ENCODE results near the gene ZBTB11.
"Not testable (repeated sequence)": the region's sequence is repeated elsewhere in the genome, so short reads cannot be mapped to it uniquely, and the experiment has no call there.

Gene ZBTB11

DNA sequence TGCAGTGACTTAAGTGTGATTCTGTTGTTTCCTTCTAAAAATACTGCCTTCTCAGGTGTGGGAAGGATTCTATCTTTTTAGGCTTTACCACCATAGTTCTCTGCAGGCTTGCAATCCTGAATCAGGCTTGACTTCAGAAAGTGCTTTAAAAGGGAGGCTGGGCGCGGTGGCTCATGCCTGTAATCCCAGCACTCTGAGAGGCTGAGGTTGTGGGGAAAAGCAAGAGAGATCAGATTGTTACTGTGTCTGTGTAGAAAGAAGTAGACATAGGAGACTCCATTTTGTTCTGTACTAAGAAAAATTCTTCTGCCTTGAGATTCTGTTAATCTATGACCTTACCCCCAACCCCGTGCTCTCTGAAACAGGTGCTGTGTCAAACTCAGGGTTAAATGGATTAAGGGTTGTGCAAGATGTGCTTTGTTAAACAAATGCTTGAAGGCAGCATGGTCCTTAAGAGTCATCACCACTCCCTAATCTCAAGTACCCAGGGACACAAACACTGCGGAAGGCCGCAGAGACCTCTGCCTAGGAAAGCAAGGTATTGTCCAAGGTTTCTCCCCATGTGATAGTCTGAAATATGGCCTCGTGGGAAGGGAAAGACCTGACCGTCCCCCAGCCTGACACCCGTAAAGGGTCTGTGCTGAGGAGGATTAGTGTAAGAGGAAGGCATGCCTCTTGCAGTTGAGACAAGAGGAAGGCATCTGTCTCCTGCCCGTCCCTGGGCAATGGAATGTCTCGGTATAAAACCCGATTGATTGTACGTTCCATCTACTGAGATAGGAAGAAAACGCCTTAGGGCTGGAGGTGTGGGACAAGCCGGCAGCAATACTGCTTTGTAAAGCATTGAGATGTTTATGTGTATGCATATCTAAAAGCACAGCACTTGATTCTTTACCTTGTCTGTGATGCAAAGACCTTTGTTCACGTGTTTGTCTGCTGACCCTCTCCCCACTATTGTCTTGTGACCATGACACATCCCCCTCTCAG lies 15.0 kb upstream of the ZBTB11 start:
- in situ Hi-C loops (cut with MboI; ENCODE audit: low sequenced_read_pairs), result not testable (repeated sequence)

DNA sequence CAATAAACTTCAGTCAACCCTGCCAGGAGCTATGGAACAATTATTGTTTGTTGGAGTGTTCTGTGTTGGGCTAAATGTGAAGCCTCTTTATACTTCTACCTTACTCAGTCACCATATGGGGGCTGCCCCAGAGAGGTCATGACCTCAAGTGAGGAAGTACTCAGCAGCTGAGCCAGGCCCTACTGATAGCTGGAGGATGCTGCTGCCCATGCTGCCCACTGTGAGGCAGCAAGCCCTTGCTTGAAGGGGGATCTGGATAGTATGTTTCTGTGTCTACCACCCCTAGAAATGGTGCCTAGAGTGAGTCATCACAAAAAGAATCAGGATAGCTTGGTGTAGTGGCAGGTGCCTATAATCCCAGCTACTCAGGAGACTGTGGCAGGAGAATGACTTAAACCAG lies 14.0 kb upstream of the ZBTB11 start:
- in situ Hi-C loops (cut with MboI; ENCODE audit: low sequenced_read_pairs), result no loop called here

DNA sequence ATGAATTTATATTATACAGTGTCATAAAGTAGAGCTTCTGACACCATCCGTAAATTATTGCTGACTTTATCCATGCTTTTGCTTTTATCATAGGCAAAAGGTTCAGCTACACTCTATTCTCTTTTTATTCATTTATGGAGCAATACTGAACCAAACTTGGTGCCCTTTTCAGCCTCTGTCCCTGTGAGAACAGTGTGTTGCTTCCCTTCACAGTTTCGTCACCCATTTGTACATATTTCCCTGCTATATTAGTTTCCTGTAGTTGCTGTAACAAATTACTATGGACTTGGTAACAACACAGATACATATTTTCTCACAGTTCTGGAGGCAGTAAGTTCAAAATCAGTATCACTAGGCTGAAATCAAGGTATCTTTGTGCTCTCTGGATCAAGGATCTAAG lies 12.4 kb upstream of the ZBTB11 start:
- in situ Hi-C loops (cut with MboI; ENCODE audit: low sequenced_read_pairs), result no loop called here

DNA sequence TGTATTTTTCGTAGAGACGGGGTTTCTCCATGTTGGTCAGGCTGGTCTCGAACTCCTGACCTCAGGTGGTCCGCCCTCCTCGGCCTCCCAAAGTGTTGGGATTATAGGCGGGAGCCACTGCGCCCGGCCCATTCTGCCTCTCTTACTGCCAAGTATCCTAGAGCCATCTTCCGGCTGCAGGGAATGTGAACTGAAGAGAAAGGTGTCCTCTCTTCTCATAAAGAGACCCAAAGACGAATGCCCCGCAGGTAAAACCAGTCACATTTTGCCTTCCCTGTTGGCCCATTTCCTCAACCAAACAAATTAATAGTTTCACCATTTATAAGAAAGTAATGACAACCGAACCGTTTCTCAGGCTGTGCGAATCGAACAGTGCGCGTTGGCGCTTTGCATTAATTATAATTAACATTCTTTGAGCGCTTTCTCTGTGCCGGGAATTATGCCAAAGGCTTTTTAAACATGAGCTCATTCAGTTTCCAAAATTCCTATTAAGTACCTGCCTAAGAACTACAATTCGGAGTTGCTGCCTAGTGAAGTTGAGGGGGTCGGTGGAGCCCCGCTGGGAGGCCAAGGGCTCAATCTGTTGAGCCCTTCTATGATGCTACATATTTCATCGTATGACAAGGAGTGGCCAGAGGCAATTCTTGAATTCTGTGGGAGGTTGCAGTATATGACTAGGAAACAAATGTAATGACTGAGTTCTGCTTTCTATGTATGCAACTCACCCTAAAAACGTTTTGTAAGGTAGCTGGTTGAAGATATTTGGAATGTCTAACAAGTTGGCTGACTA lies 10.4 kb upstream of the ZBTB11 start:
- in situ Hi-C loops (cut with MboI; ENCODE audit: low sequenced_read_pairs), result no loop called here

DNA sequence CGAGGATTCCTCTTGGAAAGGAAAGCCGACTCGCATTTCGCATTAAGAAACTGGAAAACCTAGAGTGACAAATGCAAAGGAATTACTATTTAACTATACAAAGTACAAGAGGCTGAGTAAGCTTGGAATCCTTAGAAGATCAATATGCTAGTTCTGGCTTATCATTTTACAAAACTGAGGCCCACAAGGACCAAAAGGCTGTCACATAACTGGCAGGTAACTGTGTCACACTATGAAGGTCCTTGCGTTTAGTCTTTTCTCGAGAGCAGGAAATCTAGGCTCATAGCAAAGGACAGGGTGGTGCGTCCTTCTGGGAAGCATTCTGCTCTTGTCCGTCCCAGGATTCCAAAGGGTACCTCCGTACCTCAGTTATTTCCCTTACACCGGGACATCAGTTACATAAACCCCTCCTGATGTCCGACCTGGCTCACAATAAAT lies 9.0 kb upstream of the ZBTB11 start:
- in situ Hi-C loops (cut with MboI; ENCODE audit: low sequenced_read_pairs), result no loop called here

DNA sequence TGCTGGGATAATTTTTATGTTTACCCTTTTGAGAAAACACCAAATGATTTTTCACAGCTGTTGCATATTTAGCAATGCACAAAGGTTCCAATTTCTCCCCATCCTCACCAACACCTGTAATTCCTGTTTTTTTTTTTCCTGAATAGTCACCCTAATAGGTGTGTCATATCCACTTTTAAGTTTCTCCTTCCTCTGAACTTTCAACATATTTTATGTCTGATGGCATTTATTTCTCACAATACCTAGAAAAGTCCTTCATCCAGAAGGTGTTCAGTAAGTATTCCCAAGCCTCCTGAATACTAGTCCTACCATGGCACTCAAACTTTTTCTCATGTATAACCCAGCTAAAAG lies 8.1 kb upstream of the ZBTB11 start:
- in situ Hi-C loops (cut with MboI; ENCODE audit: low sequenced_read_pairs), result no loop called here

DNA sequence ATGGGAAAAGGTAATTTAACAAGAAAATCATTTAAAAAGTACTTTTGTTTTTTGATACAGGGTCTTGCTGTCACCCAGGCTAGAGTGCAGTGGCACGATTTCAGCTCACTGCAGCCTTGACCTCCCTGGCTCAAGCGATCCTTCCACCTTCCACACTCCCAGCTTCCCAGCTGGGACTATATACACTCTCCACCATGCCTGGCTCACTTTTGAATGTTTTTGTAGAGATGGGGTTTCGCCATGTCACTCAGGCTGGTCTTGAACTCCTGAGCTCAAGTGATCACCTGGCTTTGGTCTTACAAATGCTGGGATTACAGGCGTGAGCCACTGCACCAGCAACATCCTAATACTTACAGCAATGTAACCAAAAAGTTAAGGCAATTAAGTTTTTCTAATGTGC lies 3.5 kb upstream of the ZBTB11 start:
- in situ Hi-C loops (cut with MboI; ENCODE audit: low sequenced_read_pairs), result no loop called here

DNA sequence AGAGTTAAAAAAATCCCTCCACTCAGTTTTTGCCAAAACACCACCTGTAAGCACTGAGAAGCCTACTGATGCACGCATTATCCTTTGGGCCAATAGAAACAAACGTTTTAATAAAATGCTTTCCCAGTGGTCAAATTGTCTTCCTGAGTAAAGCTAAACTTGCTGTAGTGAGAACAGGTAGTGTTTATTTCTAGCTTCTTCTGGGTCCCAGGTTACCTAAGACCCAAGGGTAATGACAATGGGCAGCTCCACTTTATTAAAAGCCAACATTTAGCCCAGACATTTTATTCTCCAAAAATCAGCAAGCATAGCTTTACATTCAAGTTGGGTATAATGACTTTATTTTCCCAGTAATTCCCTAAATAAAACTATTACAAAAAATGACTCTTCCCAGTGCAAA lies 1.9 kb upstream of the ZBTB11 start:
- in situ Hi-C loops (cut with MboI; ENCODE audit: low sequenced_read_pairs), result not testable (repeated sequence)

DNA sequence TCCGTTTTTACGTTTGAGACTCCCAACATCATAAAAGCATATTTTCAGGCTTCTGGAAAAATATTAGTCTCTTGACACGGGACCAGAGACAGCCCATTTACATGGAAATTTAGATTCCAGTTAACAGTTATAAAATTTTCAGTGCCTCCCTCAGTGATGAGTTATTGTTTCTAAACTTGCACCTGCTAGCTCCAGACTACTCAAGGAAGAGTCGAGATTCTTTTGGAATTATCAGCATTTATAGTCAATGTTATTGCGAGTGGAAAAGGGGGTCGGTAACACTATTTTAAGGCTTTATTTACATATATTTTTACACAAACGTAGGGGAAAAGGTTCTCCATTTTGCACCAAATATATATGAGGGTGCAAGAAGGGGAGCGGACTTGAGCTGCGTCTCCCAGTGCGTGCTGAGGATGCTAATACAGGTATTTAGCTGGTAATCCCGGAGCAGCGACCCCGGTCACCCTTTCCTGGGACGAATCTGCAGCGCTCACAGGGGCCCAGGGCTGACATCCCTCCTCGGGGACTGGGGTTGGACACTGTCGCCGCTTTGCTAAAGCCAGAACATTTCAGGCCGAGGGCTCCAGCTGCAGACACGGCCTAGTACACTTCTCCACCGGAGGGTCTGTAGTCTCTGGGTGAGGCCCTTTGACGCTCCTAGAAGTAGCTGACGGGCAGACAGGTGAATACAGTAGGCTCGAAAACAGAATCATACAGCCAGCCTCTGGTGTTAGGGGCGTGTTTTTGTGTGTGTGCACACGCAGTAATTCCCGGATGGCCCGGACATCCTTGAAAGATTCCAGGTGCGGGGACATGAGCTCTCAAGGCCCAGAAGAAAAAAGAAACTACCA lies 729 bp upstream of the ZBTB11 start:
- in situ Hi-C loops (cut with MboI; ENCODE audit: low sequenced_read_pairs), result no loop called here

DNA sequence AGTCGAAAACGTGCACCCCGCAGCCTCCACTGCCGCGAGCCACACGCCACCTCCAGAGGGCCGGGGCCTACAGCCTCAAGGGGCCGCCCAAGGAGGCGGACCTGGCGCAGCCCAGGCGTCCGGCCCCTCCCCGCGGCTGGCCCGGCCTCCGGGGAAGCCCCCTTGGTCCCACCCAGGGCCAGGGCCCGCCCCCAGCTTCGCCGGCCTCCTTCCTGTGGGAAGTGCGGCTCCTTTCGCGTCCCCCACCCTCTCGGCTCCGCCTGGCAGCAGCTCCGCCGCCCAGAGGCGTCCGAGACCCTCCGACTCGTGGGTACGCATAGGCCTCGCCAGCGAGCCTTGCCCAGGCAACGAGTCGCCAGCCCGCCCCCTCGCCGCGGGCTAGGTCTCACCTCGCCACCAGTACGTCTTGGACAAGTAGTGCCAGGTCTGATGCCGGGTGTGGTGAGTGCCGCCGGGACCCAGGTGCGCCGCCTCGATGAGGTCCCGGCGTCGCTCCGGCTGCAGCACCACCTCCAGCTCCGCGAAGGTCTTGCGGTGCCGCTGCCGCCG lies 642 bp downstream of the ZBTB11 start:
- in situ Hi-C loops (cut with MboI; ENCODE audit: low sequenced_read_pairs), result no loop called here

DNA sequence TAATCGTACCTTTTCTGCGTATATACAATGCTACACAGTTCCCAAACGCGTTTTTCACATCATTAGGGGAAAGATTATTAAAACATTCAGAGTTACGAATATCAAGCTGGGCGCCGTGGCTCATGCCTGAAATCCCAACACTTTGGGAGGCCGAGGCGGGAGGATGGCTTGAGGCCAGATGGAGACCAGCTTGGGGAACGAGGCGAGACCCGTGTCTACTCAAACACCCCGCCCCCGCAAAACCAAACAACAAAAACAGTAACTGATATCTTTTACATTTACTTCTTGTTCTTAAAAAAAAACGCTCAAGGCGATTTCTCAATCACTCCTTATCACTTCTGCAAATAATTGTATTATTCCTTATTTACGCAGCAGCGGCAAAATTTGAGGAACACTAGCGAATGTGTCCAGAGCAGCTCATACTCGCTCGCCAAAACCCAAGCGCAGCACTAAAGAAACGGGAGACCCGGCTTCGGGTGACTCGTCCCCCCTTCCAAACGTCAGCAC lies 1.2 kb downstream of the ZBTB11 start:
- in situ Hi-C loops (cut with MboI; ENCODE audit: low sequenced_read_pairs), result no loop called here

DNA sequence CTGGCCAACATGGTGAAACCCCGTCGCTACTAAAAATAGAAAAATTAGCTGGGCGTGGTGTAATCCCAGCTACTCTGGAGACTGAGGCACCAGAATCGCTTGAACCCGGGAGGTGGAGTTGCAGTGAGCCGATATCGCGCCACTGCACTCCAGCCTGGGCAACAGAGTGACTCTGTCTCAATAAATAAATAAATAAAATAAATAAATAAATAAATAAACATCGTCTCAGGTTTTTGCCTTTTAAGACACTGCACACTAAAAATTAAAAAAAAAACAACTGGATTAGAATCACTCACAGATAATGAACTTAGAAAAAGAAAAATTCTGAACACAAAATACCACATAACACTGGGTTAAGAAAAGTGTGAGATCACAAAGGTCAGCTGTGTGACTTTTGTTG lies 2.4 kb downstream of the ZBTB11 start:
- in situ Hi-C loops (cut with MboI; ENCODE audit: low sequenced_read_pairs), result no loop called here

DNA sequence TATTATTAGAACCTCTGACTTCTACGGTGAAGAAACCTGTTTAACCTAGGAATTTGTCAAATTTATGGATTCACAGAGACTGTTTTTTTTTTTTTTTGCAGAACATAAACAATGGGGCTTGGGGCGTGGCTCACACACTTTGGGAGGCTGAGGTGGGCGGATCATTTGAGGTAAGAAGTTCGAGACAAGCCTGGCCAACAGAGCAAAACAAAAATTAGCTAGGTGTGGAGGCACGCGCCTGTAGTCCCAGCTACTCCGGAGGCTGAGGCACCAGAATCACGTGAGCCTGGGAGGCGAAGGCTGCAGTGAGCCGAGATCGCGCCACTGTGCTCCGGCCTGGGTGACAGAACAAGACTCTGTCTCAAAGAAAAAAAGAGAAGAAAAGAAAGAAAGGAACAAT lies 3.0 kb downstream of the ZBTB11 start:
- in situ Hi-C loops (cut with MboI; ENCODE audit: low sequenced_read_pairs), result no loop called here

DNA sequence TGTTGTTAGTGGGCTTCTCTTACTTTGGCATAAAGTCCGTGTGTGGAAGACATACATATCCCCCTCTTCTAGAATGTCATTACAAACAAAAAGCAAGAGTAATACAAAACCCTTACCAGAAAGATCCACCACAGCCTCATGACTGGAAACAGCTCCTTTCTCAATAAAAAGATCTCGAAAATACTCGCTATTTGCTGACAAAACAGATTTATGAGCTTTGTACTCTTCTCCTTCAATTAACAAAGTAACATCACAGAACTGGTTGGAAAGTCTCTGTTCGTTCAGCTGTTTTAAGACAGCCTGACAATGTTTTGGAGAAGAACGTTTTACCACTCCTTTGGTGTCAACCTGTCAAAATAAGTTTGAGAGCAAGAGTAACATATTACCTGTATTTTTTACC lies 5.9 kb downstream of the ZBTB11 start:
- in situ Hi-C loops (cut with MboI; ENCODE audit: low sequenced_read_pairs), result no loop called here

DNA sequence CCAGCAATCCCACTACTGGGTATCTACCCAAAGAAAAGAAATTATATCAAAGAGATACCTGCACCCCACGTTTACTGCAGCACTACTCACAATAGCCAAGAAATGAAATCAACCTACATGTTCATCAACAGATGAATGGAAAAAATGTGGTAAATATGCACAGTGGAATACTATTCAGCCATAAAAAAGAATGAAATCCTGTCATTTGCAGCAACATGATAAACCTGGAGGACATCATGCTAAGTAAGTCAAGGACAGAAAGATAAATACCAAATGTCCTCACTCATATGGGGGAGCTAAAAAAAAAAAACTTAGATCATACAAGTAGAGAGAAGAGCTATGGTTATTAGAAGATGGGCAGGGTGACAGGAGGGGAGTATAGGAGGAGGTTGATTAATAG lies 9.1 kb downstream of the ZBTB11 start:
- in situ Hi-C loops (cut with MboI; ENCODE audit: low sequenced_read_pairs), result no loop called here

DNA sequence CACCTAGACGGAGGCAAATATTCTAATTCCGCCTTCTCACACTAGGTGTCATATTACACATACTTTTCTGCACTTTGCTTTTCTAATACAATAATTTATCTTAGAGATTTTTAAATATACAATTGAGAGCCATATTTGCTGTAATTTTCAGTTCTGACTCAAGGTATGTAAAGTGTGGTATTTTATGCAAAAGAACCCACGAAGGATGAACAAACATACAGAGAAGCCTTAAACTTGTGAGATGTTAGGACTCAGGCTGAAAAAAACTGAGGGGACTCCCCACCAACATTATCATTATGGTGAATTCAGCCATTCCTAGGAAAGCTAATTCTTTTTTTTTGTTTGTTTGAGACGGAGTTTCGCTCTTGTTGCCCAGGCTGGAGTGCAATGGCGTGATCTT lies 9.6 kb downstream of the ZBTB11 start:
- in situ Hi-C loops (cut with MboI; ENCODE audit: low sequenced_read_pairs), result no loop called here

DNA sequence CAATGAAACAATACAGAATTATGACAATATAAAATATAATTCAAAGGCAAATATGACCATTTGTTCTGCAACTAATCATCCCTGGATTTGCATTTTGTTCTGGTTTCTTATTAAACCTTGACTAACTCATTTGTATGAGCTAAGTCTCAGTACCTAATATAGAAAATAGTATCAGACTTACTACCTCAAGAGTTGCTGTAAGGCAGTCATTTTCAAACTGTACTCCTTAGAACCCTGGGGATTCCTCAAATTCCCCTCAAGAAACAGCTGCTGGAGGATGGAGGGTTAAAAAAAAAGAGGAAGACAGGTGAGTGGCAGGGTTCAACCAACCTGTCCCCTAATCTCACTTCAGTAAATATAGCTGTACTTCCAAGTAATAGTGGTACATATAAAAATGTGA lies 11.1 kb downstream of the ZBTB11 start:
- in situ Hi-C loops (cut with MboI; ENCODE audit: low sequenced_read_pairs), result no loop called here

DNA sequence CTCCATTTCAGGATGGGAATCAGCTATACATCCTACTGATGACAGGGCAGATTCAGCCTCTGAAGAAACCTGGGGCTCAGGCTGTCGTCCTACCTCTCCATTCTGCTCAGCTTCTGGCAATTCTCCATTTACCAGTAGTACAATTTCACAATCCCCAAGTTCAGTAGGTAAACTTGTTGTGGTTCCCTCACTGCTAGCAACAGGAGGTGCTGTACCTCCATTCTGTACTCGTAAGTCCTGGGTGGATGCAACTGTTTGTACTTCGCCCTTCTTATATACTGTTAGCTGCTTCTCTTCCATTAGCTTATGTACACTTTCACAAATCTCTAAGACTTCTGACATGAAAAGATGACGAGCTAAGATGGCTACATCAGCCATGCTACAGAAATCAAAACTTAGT lies 11.6 kb downstream of the ZBTB11 start:
- in situ Hi-C loops (cut with MboI; ENCODE audit: low sequenced_read_pairs), result no loop called here

DNA sequence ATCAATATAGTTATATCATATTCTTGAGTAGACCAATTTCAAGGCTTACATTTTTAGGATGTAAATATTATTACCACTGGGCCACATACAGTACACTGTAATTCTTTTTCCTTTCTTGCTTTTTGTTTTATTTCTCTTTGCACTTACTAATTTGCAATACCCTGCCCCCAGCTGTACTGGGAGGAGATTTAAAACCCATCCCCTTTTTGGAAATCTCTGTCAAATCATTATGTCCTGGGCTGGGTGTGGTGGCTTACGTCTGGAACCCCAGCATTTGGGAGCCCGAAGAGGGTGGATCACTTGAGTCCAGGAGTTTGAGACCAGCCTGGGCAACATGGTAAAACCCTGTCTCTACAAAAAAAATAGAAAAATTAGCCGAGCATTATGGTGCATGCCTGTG lies 16.2 kb downstream of the ZBTB11 start:
- in situ Hi-C loops (cut with MboI; ENCODE audit: low sequenced_read_pairs), result no loop called here

DNA sequence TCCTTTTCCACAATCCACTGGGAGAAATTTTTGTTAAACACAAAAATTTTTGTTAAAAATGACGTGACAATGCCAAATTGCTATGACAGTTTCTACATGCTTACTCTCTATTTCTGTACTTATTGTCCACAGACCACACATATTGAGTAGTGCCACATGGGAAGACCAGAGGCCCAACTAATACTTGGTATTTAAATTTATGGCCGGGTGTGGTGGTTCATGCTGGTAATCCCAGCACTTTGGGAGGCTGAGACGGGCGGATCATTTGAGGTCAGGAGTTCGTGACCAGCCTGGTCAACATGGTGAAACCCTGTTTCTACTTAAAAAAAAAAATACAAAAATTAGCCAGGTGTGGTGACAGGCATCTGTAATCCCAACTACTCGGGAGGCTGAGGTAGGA lies 20.3 kb downstream of the ZBTB11 start:
- in situ Hi-C loops (cut with MboI; ENCODE audit: low sequenced_read_pairs), result no loop called here

DNA sequence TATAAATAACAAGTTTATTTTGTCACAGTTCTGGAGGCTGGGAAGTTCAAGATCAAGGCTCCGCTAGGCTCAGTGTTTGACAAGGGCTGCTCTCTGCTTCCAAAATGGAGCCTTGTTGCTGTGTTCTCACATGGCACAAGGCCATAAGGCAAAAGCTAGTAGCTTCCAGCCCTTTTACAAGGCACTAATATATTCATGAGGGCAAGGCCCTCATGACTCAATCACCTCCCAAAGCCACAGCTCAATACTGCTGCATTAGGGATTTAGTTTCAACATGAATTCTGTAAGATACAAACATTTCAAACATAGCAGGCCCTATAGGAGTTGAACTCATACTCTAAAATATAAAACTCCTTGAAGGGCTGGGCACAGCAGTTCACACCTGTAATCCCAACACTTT lies 30.2 kb downstream of the ZBTB11 start:
- in situ Hi-C loops (cut with MboI; ENCODE audit: low sequenced_read_pairs), result no loop called here
